GM12865 (cell line): ENCODE data around the gene SLC39A1.

Experiments
- DNase-seq: peaks from one replicate; pipeline ENCODE4 v3.0.0; 2010; ENCODE audit warnings: low read depth
- H3K4me3 ChIP-seq: 2 replicates; pipeline ENCODE4 v1.5.1; 2011; ENCODE audit warnings: mild to moderate bottlenecking, low read depth, low read length, control low read depth
- CTCF ChIP-seq: IDR thresholded peaks from 2 replicates; pipeline ENCODE4 v1.5.1; 2011; ENCODE audit warnings: low read length, control low read depth, low read depth, inconsistent platforms; ENCODE audit not compliant: insufficient read depth; ENCODE audit errors: missing control alignments

SLC39A1 gene

GRCh38 chr1:153929981-153930948 lies 33.1 kb downstream of the SLC39A1 start:
- no peak for DNase-seq
- TF ChIP-seq CTCF: no peak
- H3K4me3 ChIP-seq: no peak overlapping the region

- no peak for DNase-seq
- TF ChIP-seq CTCF: no peak
- H3K4me3 ChIP-seq: no peak overlapping the region
These were observed 33.9 kb downstream of the SLC39A1 start for GRCh38 chr1:153929426-153929825.

DNA sequence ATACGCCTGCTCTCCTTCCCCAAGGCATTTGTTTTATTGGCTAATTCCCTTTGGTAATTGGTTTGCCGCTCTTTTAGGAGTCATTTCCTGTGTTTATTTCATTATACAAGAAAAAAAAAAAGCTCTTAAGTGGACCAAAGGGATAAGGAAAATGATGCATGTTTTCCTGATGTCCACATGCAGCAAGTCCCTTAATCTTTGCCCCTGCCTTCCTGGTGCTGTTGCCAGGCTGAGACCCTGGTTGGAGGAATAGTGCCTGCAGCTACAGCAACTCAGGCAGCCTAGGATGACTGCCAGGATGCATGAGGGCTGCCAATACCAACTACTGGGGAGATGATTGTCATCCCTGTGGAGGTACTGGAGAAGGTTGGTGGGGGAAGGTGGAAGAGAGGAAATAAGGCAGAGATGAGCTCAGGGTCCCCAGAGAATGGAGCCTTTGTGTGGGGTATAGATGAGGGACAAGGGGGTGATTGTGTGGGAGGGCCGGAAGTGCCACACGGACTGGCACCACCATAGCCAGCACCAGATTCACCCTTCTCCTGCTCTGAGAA lies 34.5 kb downstream of the SLC39A1 start:
- TF ChIP-seq CTCF: no peak
- no peak for DNase-seq

DNA sequence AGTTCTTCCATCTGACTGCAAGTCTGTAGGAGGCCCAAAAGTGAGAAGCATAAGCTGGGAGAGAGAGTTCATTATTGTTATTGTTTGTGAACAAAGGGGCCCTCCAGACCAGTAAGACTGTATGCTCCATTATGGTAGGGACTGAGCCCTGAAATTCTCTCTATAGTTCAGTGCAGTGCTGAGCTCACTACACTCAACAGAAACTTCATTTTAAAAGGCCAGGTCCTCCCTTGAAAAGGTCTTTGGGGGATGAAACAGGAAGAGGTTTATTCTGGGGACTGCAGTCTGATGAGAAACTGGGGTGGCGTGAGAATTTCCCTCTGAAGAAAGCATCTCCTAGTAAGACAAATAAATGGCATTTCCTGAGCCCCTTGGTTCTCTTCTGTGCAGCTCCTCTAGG lies 35.1 kb downstream of the SLC39A1 start:
- no peak for TF ChIP-seq CTCF
- peak; percentile 64 for DNase-seq
- no peak overlapping the region for H3K4me3 ChIP-seq

More for the DNA sequence above, 34.5 kb downstream of the SLC39A1 start:
- no peak overlapping the region for H3K4me3 ChIP-seq

DNA sequence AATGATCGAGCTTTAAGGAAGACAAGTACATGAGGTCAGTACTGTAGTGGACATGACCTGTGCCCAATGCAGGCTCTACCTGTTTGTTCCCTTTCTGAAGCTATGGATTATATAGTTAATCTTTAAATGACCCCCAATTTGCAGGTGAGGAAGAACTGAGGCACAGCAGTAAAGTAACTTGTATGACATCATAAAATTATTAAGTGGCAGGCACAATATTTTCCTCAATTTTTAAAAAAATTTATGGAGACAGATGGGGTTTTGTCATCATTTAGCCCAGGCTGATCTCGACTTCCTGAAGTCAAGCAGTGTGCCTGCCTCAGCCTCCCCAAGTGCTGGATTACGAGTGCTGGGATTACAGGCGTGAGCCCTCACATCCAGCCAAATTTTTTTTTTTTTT lies 36.9 kb downstream of the SLC39A1 start:
- no peak for DNase-seq
- no peak for TF ChIP-seq CTCF
- no peak overlapping the region for H3K4me3 ChIP-seq

- no peak for TF ChIP-seq CTCF
- H3K4me3 ChIP-seq: peak within 1 kb of the TSS; percentile 96
- peak; percentile 100 for DNase-seq
These were observed 40.1 kb downstream of the SLC39A1 start, which contains the start of gene GATAD2B for GRCh38 chr1:153922972-153923925. Gene GATAD2B (minus strand): TSS chr1:153922972. CDS start chr1:153828347, 94,625 bp downstream.
